ENCODE data around the gene VPS37B. TPM values are rescaled to one million over a fixed set of nuclear protein-coding genes. Genes with fewer than 3 reads are reported as not detected.

VPS37B gene
- total RNA-seq, 1 experiment from 2014 or later: 18.1 TPM

GRCh38 chr12:122871851-122872780 lies 23.8 kb downstream of the VPS37B start (continued):
- TF ChIP-seq ZNF281 (CRISPR knock-in tag; IDR thresholded peaks at IDR 0.05): peak; percentile 95
- 0 out of 2 replicates have a peak, but pooled peaks have one; percentile 46 for TF ChIP-seq KAT7 (CRISPR knock-in tag; IDR thresholded peaks at IDR 0.05; ENCODE audit: borderline replicate concordance)
- peak; percentile 93 for TF ChIP-seq ZNF232 (CRISPR knock-in tag; IDR thresholded peaks at IDR 0.05)
- no peak for TF ChIP-seq SOX15 (CRISPR knock-in tag; IDR thresholded peaks at IDR 0.05)
- peak; percentile 73; the same call in 1 of the 2 replicates for TF ChIP-seq CREM (CRISPR knock-in tag; IDR thresholded peaks at IDR 0.05)
- no peak for TF ChIP-seq EMX1 (CRISPR knock-in tag; IDR thresholded peaks at IDR 0.05)
- peak; percentile 91 for TF ChIP-seq SMAD3 (CRISPR knock-in tag; IDR thresholded peaks at IDR 0.05; ENCODE audit: borderline replicate concordance)
- no peak for TF ChIP-seq HMGA2 (CRISPR knock-in tag; IDR thresholded peaks at IDR 0.05)
- TF ChIP-seq ZNF425 (CRISPR knock-in tag; conservative IDR thresholded peaks at IDR 0.05): 0 out of 2 replicates have a peak, but pooled peaks have one; percentile 46
- no peak for TF ChIP-seq ELF4 (CRISPR knock-in tag; IDR thresholded peaks at IDR 0.05; ENCODE audit: low read depth)
- peak; percentile 76; the same call in 1 of the 2 replicates for TF ChIP-seq FOXP1 (CRISPR knock-in tag; IDR thresholded peaks at IDR 0.05; ENCODE audit: borderline replicate concordance)
- peak; percentile 37; the same call in 1 of the 2 replicates for TF ChIP-seq MAX (CRISPR knock-in tag; IDR thresholded peaks at IDR 0.05)
- 0 out of 2 replicates have a peak, but pooled peaks have one; percentile 29 for TF ChIP-seq ZNF317 (CRISPR knock-in tag; IDR thresholded peaks at IDR 0.05; ENCODE audit: borderline replicate concordance, low read depth)
- peak; percentile 81; the same call in 1 of the 2 replicates for TF ChIP-seq FOXJ3 (CRISPR knock-in tag; IDR thresholded peaks at IDR 0.05; ENCODE audit: borderline replicate concordance)
- TF ChIP-seq ATF1 (CRISPR knock-in tag; IDR thresholded peaks at IDR 0.05): 0 out of 2 replicates have a peak, but pooled peaks have one; percentile 29
- no peak for TF ChIP-seq CBFB (CRISPR knock-in tag; IDR thresholded peaks at IDR 0.05; ENCODE audit: low read depth)

GRCh38 chr12:122870867-122871664 lies 24.9 kb downstream of the VPS37B start:
- H3K4me3 Mint-ChIP-seq: no peak overlapping the region
- no peak overlapping the region for H3K27ac Mint-ChIP-seq
- no peaks in the 10 kb centered on the region for H3K9me3 Mint-ChIP-seq
- TF ChIP-seq ZNF671 (CRISPR knock-in tag; IDR thresholded peaks at IDR 0.05) (no peak), ETV6 (CRISPR knock-in tag; IDR thresholded peaks at IDR 0.05) (no peak), ZNF263 (CRISPR knock-in tag; IDR thresholded peaks at IDR 0.05; ENCODE audit: low read depth) (no peak)
- peaks cover 36% of the 10 kb centered on the region for H3K4me1 Mint-ChIP-seq
- peaks cover 98% of the 10 kb centered on the region for H3K27me3 Mint-ChIP-seq (ENCODE audit: low read depth)
- ChIA-PET POLR2A (no interaction called here), CTCF (interaction anchor here (0.6 to 2.7 kb wide), 8 partner anchors 9 to 95 kb away, joined by 3 to 20 read pairs (median 4); partner anchors contain the start of gene ABCB9)
- DNase-seq (ENCODE audit: low spot score) (no peak), ATAC-seq (no peak)
- peaks cover 24% of the 10 kb centered on the region for H3K36me3 Mint-ChIP-seq
